GM23338 (cell line): ENCODE results near the gene LSM2. TPM values are rescaled to one million over a fixed set of nuclear protein-coding genes. Genes with fewer than 3 reads are reported as not detected.
A peak's percentile ranks its signal among the peaks of the same experiment; 100 is the strongest.

ENCODE experiments used
- ATAC-seq: fragments of 200-7000 bp; cut with Tn5 transposase; 3 replicates; pipeline ENCODE4 v1.9.1; 2020
- DNase-seq: peaks from one replicate; pipeline ENCODE4 v3.0.0-alpha.2; 2015; ENCODE audit warnings: low spot score
- H2AFZ ChIP-seq: fragments of 200-600 bp; sonication (generic); 2 replicates; pipeline ENCODE4 v1.8.0; 2016; ENCODE audit warnings: antibody characterized with exemption, mild to moderate bottlenecking, moderate library complexity
- H3F3A ChIP-seq: fragments of 200-600 bp; sonication (generic); replicated peaks from 2 replicates; pipeline ENCODE4 v1.8.0; 2017; ENCODE audit warnings: antibody characterized with exemption, mixed run types, low read depth
- H3K27ac ChIP-seq: fragments of 200-600 bp; sonication (generic); 2 replicates; pipeline ENCODE4 v1.6.1; 2016; ENCODE audit warnings: low read depth
- H3K27me3 ChIP-seq: fragments of 200-600 bp; sonication (generic); 2 replicates; pipeline ENCODE4 v1.8.0; 2016; ENCODE audit warnings: mild to moderate bottlenecking, mixed run types, moderate library complexity; ENCODE audit not compliant: insufficient read depth
- H3K36me3 ChIP-seq: fragments of 200-600 bp; sonication (generic); 2 replicates; pipeline ENCODE4 v1.8.0; 2016; ENCODE audit warnings: mild to moderate bottlenecking; ENCODE audit not compliant: insufficient read depth
- H3K4me1 ChIP-seq: fragments of 200-600 bp; sonication (generic); 2 replicates; pipeline ENCODE4 v1.8.0; 2016; ENCODE audit warnings: mild to moderate bottlenecking, moderate library complexity; ENCODE audit not compliant: insufficient read depth
- H3K4me2 ChIP-seq: fragments of 200-600 bp; sonication (generic); 2 replicates; pipeline ENCODE4 v1.7.1; 2017; ENCODE audit warnings: mixed run types
- H3K4me3 ChIP-seq: fragments of 200-600 bp; sonication (generic); 2 replicates; pipeline ENCODE4 v1.6.1; 2016; ENCODE audit warnings: mixed run types
- H3K79me2 ChIP-seq: fragments of 200-600 bp; sonication (generic); replicated peaks from 2 replicates; pipeline ENCODE4 v1.8.0; 2017; ENCODE audit warnings: mild to moderate bottlenecking; ENCODE audit not compliant: insufficient read depth
- H3K9me2 ChIP-seq: fragments of 200-600 bp; sonication (generic); 2 replicates; pipeline ENCODE4 v1.8.0; 2017; ENCODE audit not compliant: insufficient read depth
- H4K20me1 ChIP-seq: fragments of 200-600 bp; sonication (generic); replicated peaks from 2 replicates; pipeline ENCODE4 v1.8.0; 2017; ENCODE audit warnings: mild to moderate bottlenecking; ENCODE audit not compliant: insufficient read depth
- H3K27ac Mint-ChIP-seq: 2 replicates; pipeline ENCODE4 v1.8.0; 2020; ENCODE audit warnings: inconsistent platforms, mild to moderate bottlenecking, moderate library complexity, mixed read lengths
- H3K27me3 Mint-ChIP-seq: 3 replicates; pipeline ENCODE4 v1.8.0; 2022; ENCODE audit warnings: low read depth, mild to moderate bottlenecking, moderate library complexity, mixed read lengths, inconsistent platforms; ENCODE audit not compliant: insufficient read depth, poor library complexity
- H3K36me3 Mint-ChIP-seq: 3 replicates; pipeline ENCODE4 v1.8.0; 2021; ENCODE audit warnings: low read depth, mild to moderate bottlenecking, inconsistent platforms, moderate library complexity, mixed read lengths
- H3K4me1 Mint-ChIP-seq: 3 replicates; pipeline ENCODE4 v1.8.0; 2020; ENCODE audit warnings: mild to moderate bottlenecking, inconsistent platforms, mixed read lengths
- H3K4me3 Mint-ChIP-seq: 3 replicates; pipeline ENCODE4 v1.8.0; 2021; ENCODE audit warnings: moderate library complexity, mild to moderate bottlenecking, inconsistent platforms, mixed read lengths
- H3K9me3 Mint-ChIP-seq: 3 replicates; pipeline ENCODE4 v1.8.0; 2020; ENCODE audit warnings: moderate library complexity, mild to moderate bottlenecking, inconsistent platforms, mixed read lengths
- CTCF ChIP-seq, 2 experiments: fragments of 200-600 bp in 1 of 2; sonication (generic) in 1 of 2; conservative IDR thresholded peaks; 2 replicates each; pipeline versions ENCODE4 v1.5.1 to v1.6.1; 2016 to 2017; ENCODE audit warnings: antibody characterized with exemption in 2 of 2, low read depth in 2 of 2, mild to moderate bottlenecking in 2 of 2, moderate library complexity in 1 of 2
- NANOG ChIP-seq: IDR thresholded peaks from 2 replicates; pipeline ENCODE4 v1.6.1; 2016; ENCODE audit warnings: antibody characterized with exemption, borderline replicate concordance
- REST ChIP-seq: IDR thresholded peaks from one replicate; pipeline ENCODE4 v1.6.1; 2018; ENCODE audit warnings: antibody characterized with exemption; ENCODE audit not compliant: unreplicated experiment
- polyA plus RNA-seq: library from polyadenylated mRNA; unstranded; fragments of >200 nt; fragmentation: Nextera tagmentation; extraction: Ambion mirVana; gene quantifications from 2 replicates; pipeline ENCODE4 v1.2.1, GENCODE V29; 2016
- total RNA-seq: library from RNA; depleted of rRNA; stranded (reverse); fragments of >200 nt; shearing (Covaris generic); gene quantifications from 2 replicates; pipeline ENCODE4 v1.2.3, GENCODE V29; 2014

Gene LSM2
- total and polyA plus RNA-seq, 2 experiments from 2014 or later = 106 to 140 TPM

GRCh38 chr6:31769684-31770371 is 36.9 kb downstream of the LSM2 start:
- peaks cover 22% of the 10 kb centered on the region for H3K27me3 Mint-ChIP-seq
- H3K9me2 ChIP-seq = no peaks in the 10 kb centered on the region
- H3K36me3 ChIP-seq = no peaks in the 10 kb centered on the region
- H3K4me1 Mint-ChIP-seq = peaks cover 13% of the 10 kb centered on the region; the same call in 2 of the 3 replicates
- no peak overlapping the region for H3K27ac ChIP-seq
- H3K4me3 ChIP-seq = no peak overlapping the region
- no peak overlapping the region for H2AFZ ChIP-seq
- no peaks in the 10 kb centered on the region for H4K20me1 ChIP-seq
- H3K27ac Mint-ChIP-seq = no peak overlapping the region
- no peaks in the 10 kb centered on the region for H3K36me3 Mint-ChIP-seq
- ATAC-seq = peak; percentile 59
- H3K4me2 ChIP-seq = no peak overlapping the region
- H3K4me3 Mint-ChIP-seq = no peak overlapping the region; the same call in 2 of the 3 replicates
- H3K9me3 Mint-ChIP-seq = no peaks in the 10 kb centered on the region; the same call in 2 of the 3 replicates
- DNase-seq = peak; percentile 84
- no peaks in the 10 kb centered on the region for H3K27me3 ChIP-seq
- peaks cover 11% of the 10 kb centered on the region for H3K4me1 ChIP-seq
- TF ChIP-seq CTCF (conservative IDR thresholded peaks at IDR 0.05; ENCODE audit: low read depth in 2 of 2) = peak; percentile 91 to 94
- TF ChIP-seq REST = no peak
- H3K79me2 ChIP-seq = no peaks in the 10 kb centered on the region
- 0 out of 2 replicates have a peak, but pooled peaks cover 2% of the 10 kb centered on the region for H3F3A ChIP-seq

GRCh38 chr6:31768363-31769257 is 38.2 kb downstream of the LSM2 start:
- Mint-ChIP-seq H3K4me3 (no peak overlapping the region), H3K27ac (no peak overlapping the region), H3K27me3 (peaks cover 19% of the 10 kb centered on the region), H3K36me3 (no peaks in the 10 kb centered on the region; the same call in 2 of the 3 replicates), H3K4me1 (peaks cover 18% of the 10 kb centered on the region), H3K9me3 (no peaks in the 10 kb centered on the region; the same call in 2 of the 3 replicates)
- H3K79me2 ChIP-seq = no peaks in the 10 kb centered on the region
- H3K27ac ChIP-seq = no peak overlapping the region
- TF ChIP-seq CTCF (conservative IDR thresholded peaks at IDR 0.05; ENCODE audit: low read depth in 2 of 2) = no peak
- TF ChIP-seq NANOG = no peak
- no peak for TF ChIP-seq REST
- H3K4me3 ChIP-seq = no peak overlapping the region
- no peak overlapping the region for H3K4me2 ChIP-seq
- DNase-seq (no peak), ATAC-seq (no peak)
- no peaks in the 10 kb centered on the region for H3K27me3 ChIP-seq
- peaks cover 11% of the 10 kb centered on the region for H3K4me1 ChIP-seq
- no peaks in the 10 kb centered on the region for H3K36me3 ChIP-seq
- no peaks in the 10 kb centered on the region for H3K9me2 ChIP-seq
- no peaks in the 10 kb centered on the region for H4K20me1 ChIP-seq
- H2AFZ ChIP-seq = no peak overlapping the region
- 0 out of 2 replicates have a peak, but pooled peaks cover 2% of the 10 kb centered on the region for H3F3A ChIP-seq
